Hepatocyte (in vitro differentiated cells): ENCODE results near the gene SIPA1.

Experiments used
- CTCF ChIP-seq: fragments of 200-600 bp; sonication (generic); IDR thresholded peaks from 2 replicates; pipeline ENCODE4 v1.5.1; 2016; ENCODE audit warnings: antibody characterized with exemption, mild to moderate bottlenecking; ENCODE audit not compliant: poor library complexity
- EZH2phosphoT487 ChIP-seq: fragments of 200-600 bp; sonication (generic); IDR thresholded peaks from one replicate; pipeline ENCODE4 v1.6.1; 2018; ENCODE audit warnings: antibody characterized with exemption, mild to moderate bottlenecking, low read depth, moderate library complexity; ENCODE audit not compliant: unreplicated experiment, severe bottlenecking

GRCh38 chr11:65606876-65607613 is 30.9 kb upstream of the SIPA1 start:
- TF ChIP-seq CTCF (no peak), EZH2phosphoT487 (no peak)
